A673 (cell line): Measurements from ENCODE around the gene TC2N.

Experiments
- CTCF ChIP-seq: fragments of 300-800, 200-600 bp; sonication (generic); conservative IDR thresholded peaks from 2 replicates; pipeline ENCODE4 v1.5.1; 2017; ENCODE audit warnings: low read depth, mild to moderate bottlenecking, antibody characterized with exemption, low read length, moderate library complexity, mixed read lengths
- EZH2 ChIP-seq: fragments of 200-600 bp; sonication (generic); IDR thresholded peaks from 2 replicates; pipeline ENCODE4 v1.6.1; 2017; ENCODE audit warnings: borderline replicate concordance, low read depth, mild to moderate bottlenecking, mixed read lengths, antibody characterized with exemption, low read length; ENCODE audit not compliant: poor library complexity, severe bottlenecking

- no peak for TF ChIP-seq EZH2
- no peak for TF ChIP-seq CTCF
Observed at GRCh38 chr14:91839749-91840148, 27.6 kb downstream of the TC2N start.
